Measurements from ENCODE around the gene CEL.

DNA sequence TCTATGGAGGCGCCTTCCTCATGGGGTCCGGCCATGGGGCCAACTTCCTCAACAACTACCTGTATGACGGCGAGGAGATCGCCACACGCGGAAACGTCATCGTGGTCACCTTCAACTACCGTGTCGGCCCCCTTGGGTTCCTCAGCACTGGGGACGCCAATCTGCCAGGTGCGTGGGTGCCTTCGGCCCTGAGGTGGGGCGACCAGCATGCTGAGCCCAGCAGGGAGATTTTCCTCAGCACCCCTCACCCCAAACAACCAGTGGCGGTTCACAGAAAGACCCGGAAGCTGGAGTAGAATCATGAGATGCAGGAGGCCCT is 3.2 kb downstream of the CEL start:
- TF ChIP-seq ZNF544 (tag by site-specific recombination; IDR thresholded peaks at IDR 0.05) (no peak), ZNF23 (tag by site-specific recombination; IDR thresholded peaks at IDR 0.05; ENCODE audit: borderline replicate concordance) (no peak), YY1 (tag by site-specific recombination; IDR thresholded peaks at IDR 0.05) (no peak), ZNF416 (tag by site-specific recombination; IDR thresholded peaks at IDR 0.05) (no peak), ZNF530 (tag by site-specific recombination; IDR thresholded peaks at IDR 0.05; ENCODE audit: low read depth) (no peak), ZNF24 (tag by site-specific recombination; IDR thresholded peaks at IDR 0.05) (no peak), ZNF335 (tag by site-specific recombination; conservative IDR thresholded peaks at IDR 0.05) (no peak), SP2 (tag by site-specific recombination; IDR thresholded peaks at IDR 0.05) (no peak), KLF9 (tag by site-specific recombination; IDR thresholded peaks at IDR 0.05; ENCODE audit: low read depth) (no peak)
- TF ChIP-seq, protein P1, sequence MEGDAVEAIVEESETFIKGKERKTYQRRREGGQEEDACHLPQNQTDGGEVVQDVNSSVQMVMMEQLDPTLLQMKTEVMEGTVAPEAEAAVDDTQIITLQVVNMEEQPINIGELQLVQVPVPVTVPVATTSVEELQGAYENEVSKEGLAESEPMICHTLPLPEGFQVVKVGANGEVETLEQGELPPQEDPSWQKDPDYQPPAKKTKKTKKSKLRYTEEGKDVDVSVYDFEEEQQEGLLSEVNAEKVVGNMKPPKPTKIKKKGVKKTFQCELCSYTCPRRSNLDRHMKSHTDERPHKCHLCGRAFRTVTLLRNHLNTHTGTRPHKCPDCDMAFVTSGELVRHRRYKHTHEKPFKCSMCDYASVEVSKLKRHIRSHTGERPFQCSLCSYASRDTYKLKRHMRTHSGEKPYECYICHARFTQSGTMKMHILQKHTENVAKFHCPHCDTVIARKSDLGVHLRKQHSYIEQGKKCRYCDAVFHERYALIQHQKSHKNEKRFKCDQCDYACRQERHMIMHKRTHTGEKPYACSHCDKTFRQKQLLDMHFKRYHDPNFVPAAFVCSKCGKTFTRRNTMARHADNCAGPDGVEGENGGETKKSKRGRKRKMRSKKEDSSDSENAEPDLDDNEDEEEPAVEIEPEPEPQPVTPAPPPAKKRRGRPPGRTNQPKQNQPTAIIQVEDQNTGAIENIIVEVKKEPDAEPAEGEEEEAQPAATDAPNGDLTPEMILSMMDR (tag by site-specific recombination; IDR thresholded peaks at IDR 0.05), result no peak
- TF ChIP-seq, protein P2, sequence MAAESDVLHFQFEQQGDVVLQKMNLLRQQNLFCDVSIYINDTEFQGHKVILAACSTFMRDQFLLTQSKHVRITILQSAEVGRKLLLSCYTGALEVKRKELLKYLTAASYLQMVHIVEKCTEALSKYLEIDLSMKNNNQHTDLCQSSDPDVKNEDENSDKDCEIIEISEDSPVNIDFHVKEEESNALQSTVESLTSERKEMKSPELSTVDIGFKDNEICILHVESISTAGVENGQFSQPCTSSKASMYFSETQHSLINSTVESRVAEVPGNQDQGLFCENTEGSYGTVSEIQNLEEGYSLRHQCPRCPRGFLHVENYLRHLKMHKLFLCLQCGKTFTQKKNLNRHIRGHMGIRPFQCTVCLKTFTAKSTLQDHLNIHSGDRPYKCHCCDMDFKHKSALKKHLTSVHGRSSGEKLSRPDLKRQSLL (tag by site-specific recombination; IDR thresholded peaks at IDR 0.05), result no peak
- TF ChIP-seq, protein P3, sequence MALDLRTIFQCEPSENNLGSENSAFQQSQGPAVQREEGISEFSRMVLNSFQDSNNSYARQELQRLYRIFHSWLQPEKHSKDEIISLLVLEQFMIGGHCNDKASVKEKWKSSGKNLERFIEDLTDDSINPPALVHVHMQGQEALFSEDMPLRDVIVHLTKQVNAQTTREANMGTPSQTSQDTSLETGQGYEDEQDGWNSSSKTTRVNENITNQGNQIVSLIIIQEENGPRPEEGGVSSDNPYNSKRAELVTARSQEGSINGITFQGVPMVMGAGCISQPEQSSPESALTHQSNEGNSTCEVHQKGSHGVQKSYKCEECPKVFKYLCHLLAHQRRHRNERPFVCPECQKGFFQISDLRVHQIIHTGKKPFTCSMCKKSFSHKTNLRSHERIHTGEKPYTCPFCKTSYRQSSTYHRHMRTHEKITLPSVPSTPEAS (tag by site-specific recombination; IDR thresholded peaks at IDR 0.05), result no peak

Measured in HEK293 (cell line).